Lower lobe of right lung (tissue), 2 donors: ENCODE results near the gene PDCD1. TPM values are rescaled to one million over a fixed set of nuclear protein-coding genes. Genes with fewer than 3 reads are reported as not detected.

Source experiments
- ATAC-seq, 2 donors: fragments of 200-7000 bp; cut with Tn5 transposase; one replicate each; pipeline ENCODE4 v1.9.1; 2020 to 2022; ENCODE audit warnings: mild to moderate bottlenecking in 2 of 2, moderate library complexity in 2 of 2
- DNase-seq: peaks from one replicate; pipeline ENCODE4 v3.0.0-alpha.2; 2020
- H3K27ac ChIP-seq: fragments of 200-600 bp; one replicate; pipeline ENCODE4 v1.8.0; 2022
- H3K27me3 ChIP-seq: fragments of 200-600 bp; one replicate; pipeline ENCODE4 v1.8.0; 2022; ENCODE audit warnings: low read depth
- H3K36me3 ChIP-seq: fragments of 200-600 bp; one replicate; pipeline ENCODE4 v1.8.0; 2022; ENCODE audit warnings: mild to moderate bottlenecking
- H3K4me1 ChIP-seq: fragments of 200-600 bp; one replicate; pipeline ENCODE4 v1.8.0; 2022
- H3K4me3 ChIP-seq: fragments of 200-600 bp; one replicate; pipeline ENCODE4 v1.8.0; 2022; ENCODE audit warnings: mild to moderate bottlenecking
- H3K9me3 ChIP-seq: fragments of 200-600 bp; one replicate; pipeline ENCODE4 v1.8.0; 2022
- CTCF ChIP-seq: fragments of 200-600 bp; IDR thresholded peaks from one replicate; pipeline ENCODE4 v1.8.0; 2022; ENCODE audit warnings: antibody characterized with exemption, mild to moderate bottlenecking
- intact Hi-C: fragments of 100-400 bp; cut with DNase I; formaldehyde crosslinking; loops from one replicate; pipeline ENCODE4 v1.11.0; 2022
- total RNA-seq: library from RNA; stranded (reverse); fragmentation: NEBNext Ultra II Directional; extraction: Animal tissue kit (Norgen Biotek cat#: 25700); gene quantifications from one replicate; pipeline ENCODE4 v1.2.1, GENCODE V29; 2021
- donor health status: DM: no; HTN: yes; CAD: no; lungs with severe emphysema.

The PDCD1 gene
- total RNA-seq, 1 donor from 2014 or later = 1.4 TPM

GRCh38 chr2:241882091-241882625 lies 23.5 kb upstream of the PDCD1 start:
- ATAC-seq (peak; percentile 0 to 13), DNase-seq (no peak)
- intact Hi-C loops = no loop called here
- H3K27ac ChIP-seq = peak overlapping the region; percentile 77
- TF ChIP-seq CTCF = no peak
- peaks cover 22% of the 10 kb centered on the region for H3K4me1 ChIP-seq
- no peaks in the 10 kb centered on the region for H3K27me3 ChIP-seq
- peak overlapping the region; percentile 51 for H3K4me3 ChIP-seq
- H3K36me3 ChIP-seq = no peaks in the 10 kb centered on the region
- H3K9me3 ChIP-seq = no peaks in the 10 kb centered on the region

- DNase-seq (no peak), ATAC-seq (no peak)
- intact Hi-C loops = no loop called here
- H3K36me3 ChIP-seq = no peaks in the 10 kb centered on the region
- no peaks in the 10 kb centered on the region for H3K9me3 ChIP-seq
- no peak for TF ChIP-seq CTCF
- no peaks in the 10 kb centered on the region for H3K27me3 ChIP-seq
- peaks cover 22% of the 10 kb centered on the region for H3K4me1 ChIP-seq
- H3K27ac ChIP-seq = peak overlapping the region; percentile 56
- peak overlapping the region; percentile 64 for H3K4me3 ChIP-seq
Measured at GRCh38 chr2:241880311-241881073, 21.8 kb upstream of the PDCD1 start.

DNA sequence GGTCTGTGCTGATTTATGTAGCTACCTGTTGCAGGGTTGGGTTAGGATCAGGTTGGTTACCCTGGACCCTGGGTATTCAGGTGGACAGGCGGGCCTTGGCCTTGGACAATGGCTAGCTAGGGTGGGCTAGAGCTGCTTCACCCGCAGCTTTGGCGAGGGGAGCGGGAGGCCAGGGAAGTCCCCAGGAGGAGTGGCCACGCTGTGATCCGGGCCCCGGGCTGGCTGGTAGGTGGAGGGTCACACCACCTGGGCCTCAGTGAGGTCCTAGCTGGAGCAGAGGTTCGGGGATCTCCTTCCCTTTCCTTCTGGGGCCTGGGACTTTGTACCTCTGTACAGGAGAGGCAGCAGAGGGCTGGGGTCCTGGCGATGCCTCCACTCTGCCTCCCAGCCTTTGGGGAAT lies 20.6 kb upstream of the PDCD1 start:
- intact Hi-C loops = no loop called here
- no peaks in the 10 kb centered on the region for H3K36me3 ChIP-seq

GRCh38 chr2:241877989-241878970 lies 19.6 kb upstream of the PDCD1 start:
- ATAC-seq = peak in 1 of 2 donors; percentile 35
- H3K4me1 ChIP-seq = peaks cover 22% of the 10 kb centered on the region
- no peak overlapping the region for H3K27ac ChIP-seq
- H3K36me3 ChIP-seq = no peaks in the 10 kb centered on the region
- peak; percentile 65 for TF ChIP-seq CTCF
- no peaks in the 10 kb centered on the region for H3K27me3 ChIP-seq
- H3K4me3 ChIP-seq = no peak overlapping the region
- no peaks in the 10 kb centered on the region for H3K9me3 ChIP-seq
- intact Hi-C loops = no loop called here
- DNase-seq = peak; percentile 75

More for the DNA sequence above, 20.6 kb upstream of the PDCD1 start:
- no peak for ATAC-seq
- Histone ChIP-seq H3K9me3 (no peaks in the 10 kb centered on the region), H3K27me3 (no peaks in the 10 kb centered on the region), H3K4me1 (peaks cover 22% of the 10 kb centered on the region), H3K4me3 (no peak overlapping the region), H3K27ac (no peak overlapping the region)
- DNase-seq = no peak
- no peak for TF ChIP-seq CTCF

DNA sequence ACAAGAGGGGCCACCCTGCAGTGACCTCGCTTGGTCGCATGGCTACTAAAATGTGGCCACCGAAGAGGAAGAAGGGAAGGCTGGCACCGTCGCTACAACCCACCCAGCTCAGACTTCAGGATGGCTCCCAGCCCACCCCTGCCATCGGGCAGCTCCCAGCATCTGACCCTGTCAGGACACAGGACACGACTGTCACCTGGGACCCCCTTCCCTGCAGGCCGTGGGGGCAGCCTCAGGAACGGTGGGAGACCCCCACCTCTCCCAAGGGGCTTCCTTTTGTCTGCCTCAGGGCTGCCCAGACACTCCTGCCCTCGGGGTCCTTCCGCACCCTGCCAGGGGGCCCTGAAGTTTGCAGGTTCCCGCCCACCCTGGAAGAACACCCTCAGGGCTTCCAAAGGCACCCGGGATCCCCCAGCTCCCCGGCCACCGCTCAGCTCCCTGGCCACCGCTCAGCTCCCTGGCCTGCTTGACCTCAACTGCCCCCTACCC lies 18.5 kb upstream of the PDCD1 start:
- no peak for TF ChIP-seq CTCF
- DNase-seq (no peak), ATAC-seq (no peak)
- Histone ChIP-seq H3K27me3 (no peaks in the 10 kb centered on the region), H3K36me3 (no peaks in the 10 kb centered on the region), H3K4me3 (no peak overlapping the region), H3K4me1 (peaks cover 11% of the 10 kb centered on the region), H3K27ac (no peak overlapping the region), H3K9me3 (no peaks in the 10 kb centered on the region)
- intact Hi-C loops = no loop called here
